ENCODE results near the gene PUDP.

DNA sequence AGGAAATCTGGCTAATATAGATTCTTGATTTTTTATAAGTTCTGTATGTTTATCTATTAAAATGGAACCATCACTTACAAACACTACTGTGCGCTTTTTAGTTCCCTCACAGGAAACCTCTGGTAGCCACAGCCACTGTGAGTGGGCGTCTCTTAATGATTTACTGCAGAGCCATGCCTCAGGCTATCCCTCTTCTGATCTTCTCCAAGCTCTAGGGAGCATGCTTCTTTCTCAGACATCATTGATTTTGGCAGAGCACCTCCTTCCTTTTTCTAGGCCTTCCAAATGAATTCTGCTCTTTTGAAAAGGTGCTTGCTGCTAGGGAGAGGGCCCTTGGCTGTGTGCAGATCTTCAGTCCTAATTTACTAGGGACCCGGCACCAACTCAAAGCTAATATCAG is 61.6 kb downstream of the PUDP start:
- TF ChIP-seq TAF1 (IDR thresholded peaks at IDR 0.05; ENCODE audit: borderline replicate concordance, low read depth, low read length) (no peak), POLR2A (IDR thresholded peaks at IDR 0.05; ENCODE audit: low read depth, low read length) (no peak)

Measured in GM12892 (cell line).